Measurements from ENCODE around the gene PTGES2.
"Not testable (repeated sequence)": the region's sequence is repeated elsewhere in the genome, so short reads cannot be mapped to it uniquely, and the experiment has no call there.

Gene PTGES2

GRCh38 chr9:128118971-128119665 is 8.4 kb downstream of the PTGES2 start:
- no peak for DNase-seq

DNA sequence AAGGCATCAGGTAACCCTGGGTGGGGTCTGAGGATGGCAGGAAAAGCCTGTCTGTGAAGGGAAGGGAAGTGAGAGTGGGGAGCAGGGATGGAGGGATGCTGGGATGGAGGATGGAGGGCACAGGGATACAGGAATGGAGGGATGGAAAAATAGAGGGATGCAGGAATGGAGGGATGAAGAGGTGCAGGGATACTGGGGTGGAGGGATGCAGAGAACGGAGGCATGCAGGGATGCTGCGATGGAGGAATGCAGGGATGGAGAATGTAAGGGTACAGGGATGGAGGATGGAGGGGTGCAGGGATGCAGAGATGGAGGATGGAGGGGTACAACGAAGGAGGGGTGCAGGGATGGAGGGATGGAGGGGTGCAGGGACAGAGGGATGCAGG is 9.1 kb downstream of the PTGES2 start:
- no peak for DNase-seq

GRCh38 chr9:128117613-128118471 is 9.7 kb downstream of the PTGES2 start:
- DNase-seq: peak; percentile 87

DNA sequence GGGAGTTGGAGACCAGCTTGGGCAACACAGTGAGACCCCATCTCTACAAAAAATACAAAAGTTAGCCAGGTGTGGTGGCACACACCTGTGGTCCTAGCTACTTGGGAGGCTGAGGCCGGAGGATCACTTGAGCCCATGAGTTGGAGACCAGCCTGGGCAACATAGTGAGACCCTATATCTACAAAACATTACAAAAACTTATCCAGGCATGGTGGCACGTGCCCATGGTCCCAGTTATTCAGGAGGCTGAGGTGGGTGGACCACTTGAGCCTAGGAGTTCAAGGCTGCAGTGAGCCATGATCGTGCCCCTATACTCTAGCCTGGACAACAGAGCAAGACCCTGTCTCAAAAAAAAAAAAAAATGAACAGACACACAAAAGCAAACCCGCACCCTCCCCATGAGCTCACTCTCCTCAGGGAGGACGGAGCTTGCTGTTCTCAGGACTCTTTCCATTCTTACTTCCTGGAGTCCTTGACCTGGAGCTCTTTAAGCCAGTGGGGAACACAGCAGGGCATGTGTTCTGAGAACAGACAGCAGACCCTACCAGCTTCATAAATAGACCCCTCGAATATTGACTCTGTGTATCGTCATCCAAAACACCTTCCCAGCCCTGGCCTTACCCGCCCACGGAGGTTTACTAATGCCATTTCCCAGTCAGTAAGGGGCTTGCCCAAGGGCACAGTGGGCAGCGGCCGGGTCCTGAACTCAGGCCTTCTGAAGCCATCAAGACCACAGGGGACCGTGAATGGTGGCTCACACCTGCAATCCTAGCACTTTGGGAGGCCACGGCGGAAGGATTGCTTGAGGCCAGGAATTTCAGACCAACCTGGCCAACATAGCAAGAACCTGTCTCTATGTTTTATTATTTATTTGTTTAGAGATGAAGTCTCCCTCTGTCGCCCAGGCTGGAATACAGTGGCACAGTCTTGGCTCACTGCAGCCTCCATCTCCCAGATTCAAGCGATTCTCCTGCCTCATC is 11.1 kb downstream of the PTGES2 start:
- DNase-seq: no peak

DNA sequence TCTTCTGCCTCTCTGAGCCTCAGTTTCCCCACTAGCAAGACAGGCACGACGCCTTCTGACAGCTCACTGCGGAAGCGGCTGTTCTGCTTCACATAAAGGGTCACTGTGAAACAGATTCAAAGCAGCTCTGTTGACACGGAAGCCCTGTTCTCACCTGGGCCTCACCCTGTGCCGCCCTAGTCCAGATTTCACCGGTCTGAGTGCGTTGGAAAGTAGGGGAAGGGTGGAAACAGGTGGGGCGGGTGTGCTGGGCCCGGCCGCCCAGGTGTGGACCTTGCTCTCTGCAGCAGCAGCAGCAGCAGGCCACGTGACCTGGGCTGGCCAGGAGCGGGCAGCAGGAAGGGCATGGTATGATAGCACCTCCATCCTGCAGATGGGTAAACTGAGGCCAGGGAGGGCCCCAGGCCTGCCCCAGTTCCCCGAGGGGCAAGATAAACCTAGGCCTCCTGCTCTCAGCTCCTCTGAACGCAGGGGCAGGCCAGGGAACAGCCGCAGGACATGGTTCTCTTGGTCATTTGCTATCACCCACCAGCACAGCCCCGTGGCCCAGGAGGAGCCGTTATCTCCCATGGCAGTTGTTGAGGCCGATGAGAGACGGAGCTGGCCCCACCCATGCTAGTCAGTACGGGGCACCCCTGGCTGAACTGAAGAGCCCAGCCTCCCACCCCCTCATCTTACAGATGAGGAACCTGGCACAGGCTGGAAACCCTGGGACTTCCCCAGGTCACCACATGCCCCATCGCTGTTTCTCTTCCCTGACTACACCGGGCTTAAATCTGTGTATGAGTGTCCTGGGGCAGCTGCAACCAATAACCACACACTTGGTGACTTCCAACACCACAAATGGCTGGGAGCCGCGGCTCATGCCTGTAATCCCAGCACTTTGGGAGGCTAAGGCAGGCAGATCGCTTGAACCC is 12.1 kb downstream of the PTGES2 start:
- DNase-seq: no peak

- DNase-seq: no peak
Measured at GRCh38 chr9:128114326-128115186, 13.0 kb downstream of the PTGES2 start.

DNA sequence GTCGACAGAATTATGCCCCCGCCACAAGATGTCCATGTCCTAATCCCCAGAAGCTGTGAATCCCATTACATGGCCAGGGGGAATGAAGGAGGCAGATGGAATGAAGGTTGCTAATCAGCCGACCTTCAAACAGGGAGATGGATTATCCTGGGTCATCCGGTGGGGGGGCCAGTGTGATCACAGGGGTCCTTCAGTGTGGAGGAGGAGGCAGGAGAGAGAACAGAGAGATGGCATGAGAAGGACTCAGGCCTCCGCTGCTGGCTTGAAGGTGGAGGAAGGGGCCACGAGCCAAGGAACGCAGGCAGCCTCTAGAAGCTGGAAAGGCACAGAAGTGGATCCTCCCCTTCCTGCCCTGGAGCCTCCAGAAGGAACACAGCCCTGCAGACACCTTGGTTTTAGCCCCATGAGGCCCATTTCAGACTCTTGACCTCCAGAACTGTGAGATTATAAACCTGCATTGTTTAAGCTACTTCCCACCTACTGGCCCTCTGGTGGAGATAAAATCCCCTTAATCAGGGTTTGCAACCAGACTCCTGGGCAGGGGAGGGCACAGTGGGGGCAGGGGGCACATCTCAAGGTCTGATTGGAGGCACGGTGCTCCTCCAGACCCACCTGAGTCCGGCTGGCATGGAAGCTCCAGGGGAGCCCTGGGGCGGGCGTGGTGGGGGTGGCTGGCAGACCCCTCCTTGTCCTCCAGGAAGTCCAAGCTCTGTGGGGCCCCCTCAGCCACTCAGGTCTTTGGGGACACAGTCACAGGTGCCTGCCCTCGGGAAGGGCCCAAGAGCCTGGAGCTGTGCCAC is 13.8 kb downstream of the PTGES2 start:
- no peak for DNase-seq

GRCh38 chr9:128111726-128112125 is 15.8 kb downstream of the PTGES2 start:
- not testable (repeated sequence) for DNase-seq

GRCh38 chr9:128109050-128109709 is 18.3 kb downstream of the PTGES2 start:
- no peak for DNase-seq

- DNase-seq: no peak
Measured at GRCh38 chr9:128108269-128109049, 19.1 kb downstream of the PTGES2 start.

- no peak for DNase-seq
Measured at GRCh38 chr9:128107468-128108268, 19.9 kb downstream of the PTGES2 start.

- DNase-seq: no peak
Measured at GRCh38 chr9:128106940-128107467, 20.5 kb downstream of the PTGES2 start.

DNA sequence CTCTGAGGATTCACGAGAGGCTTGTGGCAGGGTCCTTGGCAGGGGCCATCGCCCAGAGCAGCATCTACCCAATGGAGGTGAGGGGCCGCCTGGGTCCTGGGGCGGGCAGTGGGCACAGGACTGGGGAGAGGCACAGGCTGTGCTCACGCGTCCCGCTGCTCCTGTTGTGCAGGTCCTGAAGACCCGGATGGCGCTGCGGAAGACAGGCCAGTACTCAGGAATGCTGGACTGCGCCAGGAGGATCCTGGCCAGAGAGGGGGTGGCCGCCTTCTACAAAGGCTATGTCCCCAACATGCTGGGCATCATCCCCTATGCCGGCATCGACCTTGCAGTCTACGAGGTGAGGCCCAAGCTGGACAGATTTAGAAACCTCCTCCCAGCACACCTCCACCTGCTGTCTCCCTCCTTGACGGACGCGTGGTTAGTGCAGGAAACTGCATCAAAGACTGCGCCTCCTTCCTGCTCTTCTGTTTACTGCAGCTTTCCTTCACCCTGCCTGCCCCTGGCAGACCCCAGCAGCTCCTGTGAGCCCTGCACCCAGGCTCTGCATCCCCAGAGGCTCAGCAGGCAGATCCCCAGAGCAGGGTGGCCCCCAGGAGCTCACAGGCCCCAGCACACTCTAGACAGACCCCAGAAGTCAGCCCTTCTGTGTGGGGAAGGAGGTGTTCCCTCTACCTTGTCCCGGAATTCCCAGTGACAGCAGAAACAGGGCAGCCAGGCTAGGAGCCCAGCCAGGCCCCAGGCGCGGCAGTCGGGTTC is 21.2 kb downstream of the PTGES2 start:
- no peak for DNase-seq

DNA sequence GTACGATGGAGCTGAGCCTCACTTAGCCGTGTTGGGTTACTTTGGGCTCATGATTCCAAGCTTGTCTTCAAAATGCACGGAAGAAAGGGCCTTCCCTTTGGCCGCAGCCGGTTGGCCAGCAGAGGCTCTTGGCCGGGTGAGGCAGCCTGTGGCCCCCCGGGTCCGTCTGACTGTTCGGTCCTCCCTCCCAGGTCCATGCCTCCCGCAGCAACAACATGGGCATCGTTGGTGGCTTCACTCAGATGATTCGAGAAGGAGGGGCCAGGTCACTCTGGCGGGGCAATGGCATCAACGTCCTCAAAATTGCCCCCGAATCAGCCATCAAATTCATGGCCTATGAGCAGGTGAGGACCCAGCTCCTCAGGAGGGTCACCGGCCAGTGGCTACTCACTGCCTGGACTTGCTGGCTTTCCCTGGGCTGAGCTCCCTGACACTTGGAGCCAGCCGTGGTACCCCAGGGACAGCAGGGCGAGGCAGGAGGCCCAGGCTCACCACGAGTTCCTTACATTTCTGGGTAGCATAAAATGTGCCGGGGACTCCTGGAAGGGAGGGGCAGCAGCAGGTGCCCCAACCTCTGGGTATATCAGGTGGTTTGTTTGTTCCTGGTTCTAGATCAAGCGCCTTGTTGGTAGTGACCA is 21.9 kb downstream of the PTGES2 start:
- DNase-seq: no peak

DNA sequence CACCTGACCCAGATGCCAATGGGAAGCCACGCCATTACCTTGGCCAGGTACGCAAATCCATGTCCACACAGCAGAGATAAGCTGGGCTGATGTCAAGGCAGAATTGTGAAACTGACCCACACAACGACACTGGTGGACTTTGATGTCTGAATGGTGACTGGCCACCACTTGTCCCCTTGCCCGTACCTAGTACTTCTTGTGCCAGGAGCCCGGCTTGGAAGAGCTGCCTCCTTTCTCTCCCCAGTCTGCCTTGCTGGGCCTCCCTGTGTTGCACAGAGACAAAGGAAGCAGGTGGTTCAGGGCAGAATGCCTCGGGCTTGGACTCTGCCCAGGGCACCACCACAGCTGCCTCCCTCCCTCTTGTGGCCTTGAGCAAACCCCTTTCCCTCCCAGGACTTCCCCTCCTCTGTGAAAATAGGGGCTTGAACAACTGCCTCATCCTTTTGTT is 23.3 kb downstream of the PTGES2 start:
- DNase-seq: peak; percentile 71

DNA sequence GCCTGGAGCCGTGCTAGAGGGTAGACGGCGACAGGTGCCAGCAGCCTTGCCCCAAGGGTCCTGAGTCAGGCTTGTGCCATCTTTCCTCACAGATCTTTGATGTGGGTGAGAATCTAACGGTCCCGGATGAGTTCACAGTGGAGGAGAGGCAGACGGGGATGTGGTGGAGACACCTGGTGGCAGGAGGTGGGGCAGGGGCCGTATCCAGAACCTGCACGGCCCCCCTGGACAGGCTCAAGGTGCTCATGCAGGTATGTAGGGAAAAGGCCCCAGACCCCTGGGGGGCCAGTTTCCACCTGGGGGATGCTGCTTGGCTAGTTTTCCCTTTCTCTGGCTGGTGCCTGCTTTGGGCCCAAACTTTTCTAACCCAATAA is 24.0 kb downstream of the PTGES2 start:
- DNase-seq: peak; percentile 29
